ENCODE measurements around the gene CCZ1B. TPM values are rescaled to one million over a fixed set of nuclear protein-coding genes. Genes with fewer than 3 reads are reported as not detected.

CCZ1B gene
- total and polyA plus RNA-seq, 4 donors, result 9.6 to 23.8 (median 16.0) TPM

Other genes starting within 250 kb of the CCZ1B start
- 10 to 100 TPM; 32.1 to 35.6 TPM for gene ZDHHC4, start 248.8 kb downstream of the CCZ1B start, total RNA-seq
- gene ZDHHC4, start 248.8 kb downstream of the CCZ1B start, polyA plus RNA-seq, result 10 to 100 TPM; 34.2 to 46.8 TPM
- gene INTS15, start 236.3 kb downstream of the CCZ1B start, total RNA-seq, result 10 to 100 TPM in 1 of 2 donors, 1 to 10 TPM in 1; 7.9 to 10.4 TPM
- 1 to 10 TPM; 5.2 to 8.4 TPM for gene INTS15, start 236.3 kb downstream of the CCZ1B start, polyA plus RNA-seq
- gene ZNF853, start 210.7 kb downstream of the CCZ1B start, total RNA-seq, result 1 to 10 TPM in 1 of 2 donors, under 1 TPM in 1; 0.67 to 3.0 TPM
- under 1 TPM; 0.04 to 0.35 TPM for gene ZNF853, start 210.7 kb downstream of the CCZ1B start, polyA plus RNA-seq
- 10 to 100 TPM in 1 of 2 donors, 1 to 10 TPM in 1; 8.9 to 14.3 TPM for gene ZNF316, start 189.0 kb downstream of the CCZ1B start, total RNA-seq
- 1 to 10 TPM in 1 of 2 donors, under 1 TPM in 1; 0.35 to 5.4 TPM for gene ZNF316, start 189.0 kb downstream of the CCZ1B start, polyA plus RNA-seq
- gene ZNF12, start 119.3 kb downstream of the CCZ1B start, total RNA-seq, result 1 to 10 TPM; 9.5 to 9.9 TPM
- gene ZNF12, start 119.3 kb downstream of the CCZ1B start, polyA plus RNA-seq, result 1 to 10 TPM; 4.4 to 5.8 TPM
- gene RSPH10B2, start 72.2 kb downstream of the CCZ1B start, total RNA-seq, result under 1 TPM in 1 of 2 donors, not detected in 1; 0.42 TPM
- gene RSPH10B2, start 72.2 kb downstream of the CCZ1B start, polyA plus RNA-seq, result under 1 TPM in 1 of 2 donors, not detected in 1; 0.09 TPM

Measured in liver (tissue), 4 donors.